ENCODE data around the gene PLIN5. TPM values are rescaled to one million over a fixed set of nuclear protein-coding genes. Genes with fewer than 3 reads are reported as not detected.
A peak's percentile ranks its signal among the peaks of the same experiment; 100 is the strongest.

The PLIN5 gene
- total RNA-seq, 1 experiment from 2014 or later, result not detected

- H3K36me3 ChIP-seq (ENCODE audit: insufficient read depth, low read length), result peaks cover 16% of the 10 kb centered on the region
- H3K4me1 ChIP-seq (ENCODE audit: low read length), result no peaks in the 10 kb centered on the region; the same call in 1 of the 2 replicates
- H3K27me3 ChIP-seq (ENCODE audit: low read length), result no peaks in the 10 kb centered on the region
- no peaks in the 10 kb centered on the region for H3K9me2 ChIP-seq (replicated peaks; ENCODE audit: insufficient read depth, low read length)
- H3K4me2 ChIP-seq (ENCODE audit: low read depth, low read length, poor library complexity, severe bottlenecking), result no peak overlapping the region
- H3K27ac ChIP-seq (ENCODE audit: low read length), result no peak overlapping the region
- 0 out of 2 replicates have a peak, but pooled peaks cover 2% of the 10 kb centered on the region for H3K79me2 ChIP-seq (ENCODE audit: low read length)
- no peak overlapping the region for H2AFZ ChIP-seq (ENCODE audit: low read length)
- H3K9me3 ChIP-seq (ENCODE audit: low read length), result no peaks in the 10 kb centered on the region
- no peak for DNase-seq
- no peaks in the 10 kb centered on the region for H4K20me1 ChIP-seq (ENCODE audit: insufficient read depth, low read depth, low read length)
- no peak overlapping the region for H3K4me3 ChIP-seq (ENCODE audit: low read length)
- no peak overlapping the region for H3K9ac ChIP-seq (ENCODE audit: low read length)
Observed at GRCh38 chr19:4491446-4491845, 43.6 kb downstream of the PLIN5 start.

DNA sequence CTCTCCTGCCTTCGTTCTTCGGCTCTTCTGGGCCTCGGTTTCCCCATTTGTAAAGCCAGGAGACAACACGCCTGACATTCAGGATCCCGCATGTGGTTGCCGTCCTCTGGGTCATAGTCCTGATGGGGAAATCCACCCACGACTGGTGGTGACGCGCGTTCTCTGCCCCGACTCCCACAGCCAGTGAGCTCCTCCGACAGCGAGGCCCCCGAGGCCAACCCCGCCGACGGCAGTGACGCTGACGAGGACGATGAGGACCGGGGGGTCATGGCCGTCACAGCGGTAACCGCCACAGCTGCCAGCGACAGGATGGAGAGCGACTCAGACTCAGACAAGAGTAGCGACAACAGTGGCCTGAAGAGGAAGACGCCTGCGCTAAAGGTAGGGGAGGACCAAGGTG is 46.5 kb downstream of the PLIN5 start:
- DNase-seq, result no peak
- Histone ChIP-seq H3K79me2 (ENCODE audit: low read length) (0 out of 2 replicates have a peak, but pooled peaks cover 2% of the 10 kb centered on the region), H3K9ac (ENCODE audit: low read length) (no peak overlapping the region)

DNA sequence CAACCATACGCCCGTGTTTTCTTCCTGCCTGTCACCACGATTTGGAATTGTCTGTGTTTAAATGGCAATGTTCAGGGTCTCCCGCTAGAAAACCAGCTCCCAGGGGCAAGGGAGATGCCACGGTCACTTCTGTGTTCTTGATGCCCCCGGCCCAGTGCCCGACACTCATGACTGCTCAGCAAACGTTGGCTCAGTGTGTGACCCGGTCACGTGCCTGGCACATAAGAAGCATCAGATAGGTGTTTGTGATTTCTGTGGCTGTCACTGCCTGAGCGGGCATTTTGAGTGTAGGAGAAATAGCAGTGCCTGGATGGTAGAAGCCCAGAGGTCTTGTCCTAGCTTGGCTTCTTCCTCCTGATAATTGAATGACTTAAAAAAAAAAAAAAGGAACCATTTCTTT is 47.5 kb downstream of the PLIN5 start:
- H3K4me2 ChIP-seq (ENCODE audit: low read depth, low read length, poor library complexity, severe bottlenecking), result no peak overlapping the region
- no peaks in the 10 kb centered on the region for H3K27me3 ChIP-seq (ENCODE audit: low read length)
- H3K27ac ChIP-seq (ENCODE audit: low read length), result no peak overlapping the region
- no peak overlapping the region for H3K9ac ChIP-seq (ENCODE audit: low read length)
- no peaks in the 10 kb centered on the region for H4K20me1 ChIP-seq (ENCODE audit: insufficient read depth, low read depth, low read length)
- peaks cover 10% of the 10 kb centered on the region for H3K36me3 ChIP-seq (ENCODE audit: insufficient read depth, low read length)
- H3K4me3 ChIP-seq (ENCODE audit: low read length), result no peak overlapping the region
- H3K4me1 ChIP-seq (ENCODE audit: low read length), result no peaks in the 10 kb centered on the region; the same call in 1 of the 2 replicates
- no peaks in the 10 kb centered on the region for H3K9me2 ChIP-seq (replicated peaks; ENCODE audit: insufficient read depth, low read length)
- no peak for DNase-seq
- no peaks in the 10 kb centered on the region for H3K9me3 ChIP-seq (ENCODE audit: low read length)
- no peak overlapping the region for H2AFZ ChIP-seq (ENCODE audit: low read length)
- 0 out of 2 replicates have a peak, but pooled peaks cover 2% of the 10 kb centered on the region for H3K79me2 ChIP-seq (ENCODE audit: low read length)

More for the DNA sequence above, 46.5 kb downstream of the PLIN5 start:
- Histone ChIP-seq H3K9me2 (replicated peaks; ENCODE audit: insufficient read depth, low read length) (no peaks in the 10 kb centered on the region), H4K20me1 (ENCODE audit: insufficient read depth, low read depth, low read length) (no peaks in the 10 kb centered on the region), H3K4me2 (ENCODE audit: low read depth, low read length, poor library complexity, severe bottlenecking) (no peak overlapping the region), H3K27ac (ENCODE audit: low read length) (no peak overlapping the region), H3K4me3 (ENCODE audit: low read length) (no peak overlapping the region), H3K27me3 (ENCODE audit: low read length) (no peaks in the 10 kb centered on the region), H3K4me1 (ENCODE audit: low read length) (no peaks in the 10 kb centered on the region; the same call in 1 of the 2 replicates), H3K36me3 (ENCODE audit: insufficient read depth, low read length) (peaks cover 16% of the 10 kb centered on the region), H3K9me3 (ENCODE audit: low read length) (no peaks in the 10 kb centered on the region), H2AFZ (ENCODE audit: low read length) (no peak overlapping the region)

DNA sequence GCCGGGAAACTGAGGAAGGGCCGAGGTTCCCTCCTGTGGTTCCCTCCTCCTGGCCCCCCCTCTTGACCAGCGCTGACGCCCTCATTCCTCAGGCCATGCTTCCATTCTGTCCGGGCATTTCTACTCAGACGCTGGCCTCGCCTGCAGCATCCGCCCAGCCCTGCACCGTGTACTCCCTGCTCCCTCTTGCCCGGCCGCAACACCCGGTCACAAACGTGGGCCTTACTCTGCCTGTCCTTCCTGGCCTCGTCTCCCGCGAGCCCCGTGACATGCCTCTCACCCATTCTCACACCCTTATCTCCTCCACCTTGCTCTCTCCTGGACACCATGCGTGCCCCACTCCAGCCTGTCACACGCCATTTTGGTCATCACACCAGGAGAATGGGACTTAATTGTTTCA is 51.6 kb downstream of the PLIN5 start:
- Histone ChIP-seq H3K9ac (ENCODE audit: low read length) (no peak overlapping the region), H4K20me1 (ENCODE audit: insufficient read depth, low read depth, low read length) (peaks cover 4% of the 10 kb centered on the region; the same call in 1 of the 2 replicates), H3K79me2 (ENCODE audit: low read length) (no peaks in the 10 kb centered on the region), H3K4me1 (ENCODE audit: low read length) (peaks cover 13% of the 10 kb centered on the region), H3K9me3 (ENCODE audit: low read length) (no peaks in the 10 kb centered on the region), H3K36me3 (ENCODE audit: insufficient read depth, low read length) (no peaks in the 10 kb centered on the region), H3K4me3 (ENCODE audit: low read length) (no peak overlapping the region), H3K9me2 (replicated peaks; ENCODE audit: insufficient read depth, low read length) (no peaks in the 10 kb centered on the region), H3K27me3 (ENCODE audit: low read length) (no peaks in the 10 kb centered on the region), H2AFZ (ENCODE audit: low read length) (no peak overlapping the region), H3K27ac (ENCODE audit: low read length) (no peak overlapping the region), H3K4me2 (ENCODE audit: low read depth, low read length, poor library complexity, severe bottlenecking) (no peak overlapping the region)
- DNase-seq, result no peak

DNA sequence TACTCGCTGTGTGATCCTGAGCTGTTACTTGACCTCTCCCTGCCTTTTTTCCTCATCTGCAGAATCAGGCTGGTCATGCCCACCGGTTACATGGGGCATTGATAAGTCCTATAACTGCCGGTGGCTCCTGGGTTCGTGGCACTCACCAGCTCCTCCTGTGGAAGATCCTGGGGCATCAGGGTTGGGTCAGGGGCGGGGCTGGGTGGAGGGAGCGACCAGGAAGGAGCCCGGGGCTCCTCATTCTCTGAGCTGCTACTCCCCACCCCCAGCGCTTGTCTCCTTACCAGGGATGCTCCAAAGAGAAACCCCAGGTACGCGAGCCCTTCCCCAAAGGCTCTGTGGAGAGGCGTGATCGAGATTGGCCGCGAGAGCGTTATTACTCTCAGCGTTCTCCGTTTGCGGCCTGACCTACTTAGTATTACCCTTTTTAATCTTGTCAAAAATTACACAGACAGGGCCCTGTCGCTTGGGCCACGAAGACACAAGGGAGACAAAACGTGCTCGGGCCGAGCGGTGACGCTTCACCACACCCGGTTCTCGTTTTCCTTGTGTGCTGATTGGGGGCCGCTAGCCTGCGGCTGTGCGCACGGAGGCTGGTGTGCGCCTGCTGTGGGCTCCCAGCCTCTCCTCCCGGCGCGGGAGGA is 52.2 kb downstream of the PLIN5 start:
- no peaks in the 10 kb centered on the region for H3K27me3 ChIP-seq (ENCODE audit: low read length)
- H3K27ac ChIP-seq (ENCODE audit: low read length), result no peak overlapping the region
- H3K4me2 ChIP-seq (ENCODE audit: low read depth, low read length, poor library complexity, severe bottlenecking), result no peak overlapping the region
- no peak overlapping the region for H2AFZ ChIP-seq (ENCODE audit: low read length)
- H3K79me2 ChIP-seq (ENCODE audit: low read length), result no peaks in the 10 kb centered on the region
- peaks cover 4% of the 10 kb centered on the region; the same call in 1 of the 2 replicates for H4K20me1 ChIP-seq (ENCODE audit: insufficient read depth, low read depth, low read length)
- no peak for DNase-seq
- H3K4me1 ChIP-seq (ENCODE audit: low read length), result peaks cover 13% of the 10 kb centered on the region
- no peaks in the 10 kb centered on the region for H3K9me3 ChIP-seq (ENCODE audit: low read length)
- no peak overlapping the region for H3K9ac ChIP-seq (ENCODE audit: low read length)
- H3K4me3 ChIP-seq (ENCODE audit: low read length), result no peak overlapping the region
- H3K9me2 ChIP-seq (replicated peaks; ENCODE audit: insufficient read depth, low read length), result no peaks in the 10 kb centered on the region
- H3K36me3 ChIP-seq (ENCODE audit: insufficient read depth, low read length), result no peaks in the 10 kb centered on the region

GRCh38 chr19:4477034-4477801 is 57.8 kb downstream of the PLIN5 start:
- Histone ChIP-seq H3K27me3 (ENCODE audit: low read length) (no peaks in the 10 kb centered on the region), H3K4me1 (ENCODE audit: low read length) (peaks cover 28% of the 10 kb centered on the region), H3K9me3 (ENCODE audit: low read length) (no peaks in the 10 kb centered on the region), H3K9me2 (replicated peaks; ENCODE audit: insufficient read depth, low read length) (no peaks in the 10 kb centered on the region), H4K20me1 (ENCODE audit: insufficient read depth, low read depth, low read length) (peaks cover 4% of the 10 kb centered on the region; the same call in 1 of the 2 replicates), H3K27ac (ENCODE audit: low read length) (no peak overlapping the region), H3K79me2 (ENCODE audit: low read length) (peaks cover 42% of the 10 kb centered on the region), H3K4me3 (ENCODE audit: low read length) (no peak overlapping the region), H2AFZ (ENCODE audit: low read length) (no peak overlapping the region), H3K4me2 (ENCODE audit: low read depth, low read length, poor library complexity, severe bottlenecking) (no peak overlapping the region), H3K36me3 (ENCODE audit: insufficient read depth, low read length) (no peaks in the 10 kb centered on the region; the same call in 1 of the 2 replicates), H3K9ac (ENCODE audit: low read length) (no peak overlapping the region)
- DNase-seq, result no peak

GRCh38 chr19:4474514-4475022 is 60.5 kb downstream of the PLIN5 start:
- H3K4me2 ChIP-seq (ENCODE audit: low read depth, low read length, poor library complexity, severe bottlenecking), result peak overlapping the region; percentile 92

More at GRCh38 chr19:4474514-4475022, 60.5 kb downstream of the PLIN5 start:
- H2AFZ ChIP-seq (ENCODE audit: low read length), result no peak overlapping the region
- peak overlapping the region; percentile 22; the same call in 1 of the 2 replicates for H3K27ac ChIP-seq (ENCODE audit: low read length)
- H4K20me1 ChIP-seq (ENCODE audit: insufficient read depth, low read depth, low read length), result no peaks in the 10 kb centered on the region; the same call in 1 of the 2 replicates
- H3K9me2 ChIP-seq (replicated peaks; ENCODE audit: insufficient read depth, low read length), result no peaks in the 10 kb centered on the region
- peak overlapping the region; percentile 99 for H3K9ac ChIP-seq (ENCODE audit: low read length)
- H3K4me3 ChIP-seq (ENCODE audit: low read length), result peak overlapping the region; percentile 97
- H3K9me3 ChIP-seq (ENCODE audit: low read length), result no peaks in the 10 kb centered on the region
- peak; percentile 88 for DNase-seq
- no peaks in the 10 kb centered on the region; the same call in 1 of the 2 replicates for H3K36me3 ChIP-seq (ENCODE audit: insufficient read depth, low read length)
- H3K79me2 ChIP-seq (ENCODE audit: low read length), result peaks cover 42% of the 10 kb centered on the region
- H3K4me1 ChIP-seq (ENCODE audit: low read length), result peaks cover 32% of the 10 kb centered on the region
- no peaks in the 10 kb centered on the region for H3K27me3 ChIP-seq (ENCODE audit: low read length)

All from Karpas-422 (cell line).